A549 (cell line): ENCODE measurements around the gene WIZ. TPM values are rescaled to one million over a fixed set of nuclear protein-coding genes. Genes with fewer than 3 reads are reported as not detected.

ENCODE experiments used
- ATAC-seq, 2 experiments: fragments of 200-7000 bp in 1 of 2; fragments of >200 bp in 1 of 2; cut with Nextera tagmentation in 1 of 2; cut with Tn5 transposase in 1 of 2; 3 replicates each; pipeline versions ENCODE4 v1.8.0 to v1.9.1; 2018 to 2020; ENCODE audit warnings: mild to moderate bottlenecking in 1 of 2, moderate library complexity in 1 of 2
- CTCF ChIA-PET: fragments of 300-600 bp; sonication (Branson Sonifier 250); formaldehyde crosslinking; extraction: SDS; loops from one replicate; lab custom pipeline; 2021; ENCODE audit warnings: antibody characterized with exemption, inconsistent platforms; lab: Yijun Ruan, JAX
- POLR2A ChIA-PET: fragments of 350-600 bp; formaldehyde crosslinking; extraction: SDS; loops from one replicate; lab custom pipeline; 2021; ENCODE audit warnings: antibody characterized with exemption, inconsistent platforms; lab: Yijun Ruan, JAX
- DNase-seq, 2 experiments: peaks; one replicate each; pipeline versions ENCODE4 v3.0.0 to v3.0.0-alpha.2; 2011 to 2016; ENCODE audit warnings: low read depth in 1 of 2, low spot score in 1 of 2
- FAIRE-seq: peaks from 2 replicates; lab custom pipeline; 2011; peaks lifted over from hg19 to GRCh38; lab: Jason Lieb, UNC
- H3K27ac ChIP-seq, 2 experiments: fragments of >200 bp; sonication (Bioruptor Twin); formaldehyde crosslinking; 3 replicates each; pipeline ENCODE4 v1.5.1; 2016 to 2017
- H3K4me1 ChIP-seq: fragments of >200 bp; sonication (Bioruptor Twin); formaldehyde crosslinking; 3 replicates; pipeline ENCODE4 v1.6.1; 2016
- H3K4me2 ChIP-seq: fragments of >200 bp; sonication (Bioruptor Twin); formaldehyde crosslinking; 3 replicates; pipeline ENCODE4 v1.6.1; 2016
- H3K4me3 ChIP-seq: fragments of >200 bp; sonication (Bioruptor Twin); formaldehyde crosslinking; 3 replicates; pipeline ENCODE4 v1.5.1; 2016
- H3K9me3 ChIP-seq: fragments of >200 bp; sonication (Bioruptor Twin); formaldehyde crosslinking; 3 replicates; pipeline ENCODE4 v1.6.1; 2016
- CBX2 ChIP-seq: fragments of 200-600 bp; sonication (generic); IDR thresholded peaks from 2 replicates; pipeline ENCODE4 v1.6.1; 2016; ENCODE audit warnings: low read depth, mild to moderate bottlenecking, borderline replicate concordance
- CEBPB ChIP-seq, 2 experiments: fragments of >200 bp in 1 of 2; sonication (Bioruptor Twin) in 1 of 2; formaldehyde crosslinking in 1 of 2; IDR thresholded peaks; 2 replicates each; pipeline ENCODE4 v1.6.1; 2012 to 2016
- CHD2 ChIP-seq: fragments of 150-350 bp; IDR thresholded peaks from 2 replicates; pipeline ENCODE4 v1.6.1; 2014; ENCODE audit warnings: low read length; ENCODE audit not compliant: partially characterized antibody
- EHMT2 ChIP-seq: fragments of 200-600 bp; sonication (generic); IDR thresholded peaks from 2 replicates; pipeline ENCODE4 v1.6.1; 2016; ENCODE audit warnings: antibody characterized with exemption, low read depth, mild to moderate bottlenecking, moderate library complexity
- ESRRA ChIP-seq: fragments of 150-350 bp; IDR thresholded peaks from 2 replicates; pipeline ENCODE4 v1.6.1; 2014; ENCODE audit warnings: mild to moderate bottlenecking, low read length, borderline replicate concordance
- FOSL2 ChIP-seq, 2 experiments: fragments of 450-650 bp in 1 of 2; fragments of >200 bp in 1 of 2; sonication (Bioruptor Twin) in 1 of 2; formaldehyde crosslinking; IDR thresholded peaks; 2 replicates each; pipeline versions ENCODE4 v1.5.0 to v1.6.1; 2016 to 2020; ENCODE audit warnings: mild to moderate bottlenecking in 1 of 2, moderate library complexity in 1 of 2
- HDAC2 ChIP-seq: fragments of 200-600 bp; sonication (generic); IDR thresholded peaks from 2 replicates; pipeline ENCODE4 v1.6.1; 2016
- HEYL ChIP-seq: fragments of 250-450 bp; sonication (Bioruptor Pico); IDR thresholded peaks from 2 replicates; pipeline ENCODE4 v1.8.0; 2021; ENCODE audit warnings: mild to moderate bottlenecking, moderate library complexity
- HOXB13 ChIP-seq: fragments of 250-450 bp; sonication (Bioruptor Pico); IDR thresholded peaks from 2 replicates; pipeline ENCODE4 v1.5.0; 2020; ENCODE audit warnings: low read depth, mild to moderate bottlenecking, moderate library complexity
- MAFK ChIP-seq: fragments of 450-650 bp; IDR thresholded peaks from 2 replicates; pipeline ENCODE4 v1.6.1; 2014; ENCODE audit not compliant: partially characterized antibody
- NR3C1 ChIP-seq: fragments of >200 bp; sonication (Bioruptor Twin); formaldehyde crosslinking; IDR thresholded peaks from 3 replicates; pipeline ENCODE4 v1.6.1; 2017
- PHF8 ChIP-seq: fragments of 200-600 bp; sonication (generic); IDR thresholded peaks from 2 replicates; pipeline ENCODE4 v1.6.1; 2016; ENCODE audit warnings: low read depth, mild to moderate bottlenecking, antibody characterized with exemption, moderate library complexity, borderline replicate concordance
- RCOR1 ChIP-seq: fragments of 150-350 bp; IDR thresholded peaks from 2 replicates; pipeline ENCODE4 v1.6.1; 2014; ENCODE audit warnings: antibody characterized with exemption, low read length, low read depth
- SMC3 ChIP-seq: fragments of >200 bp; sonication (Bioruptor Twin); formaldehyde crosslinking; IDR thresholded peaks from 3 replicates; pipeline ENCODE4 v1.6.1; 2018; ENCODE audit warnings: inconsistent platforms
- TP53 ChIP-seq: fragments of 250-450 bp; sonication (Bioruptor Pico); IDR thresholded peaks from 2 replicates; pipeline ENCODE4 v1.5.0; 2021; ENCODE audit warnings: mild to moderate bottlenecking, moderate library complexity
- ZC3H11A ChIP-seq: fragments of 450-650 bp; IDR thresholded peaks from 2 replicates; pipeline ENCODE4 v1.6.1; 2014; ENCODE audit warnings: antibody characterized with exemption, mild to moderate bottlenecking
- ZNF302 ChIP-seq: fragments of 250-450 bp; sonication (Bioruptor Pico); IDR thresholded peaks from 2 replicates; pipeline ENCODE4 v1.9.0; 2021; ENCODE audit warnings: inconsistent platforms, mild to moderate bottlenecking, moderate library complexity
- WGBS: methylation state at CpG from one replicate; pipeline ENCODE4 v1.1.6; 2017; ENCODE audit errors: missing lambda C conversion rate; 5-methylcytosine and 5-hydroxymethylcytosine counted together
- polyA plus RNA-seq, 4 experiments: library from polyadenylated mRNA; depleted of rRNA in 3 of 4; stranded (reverse); fragments of >200 nt; fragmentation: RNase III in 1 of 4; extraction: RNeasy Plus Mini Kit Qiagen cat#74134 plus additional on column Dnase treatment in 1 of 4; gene quantifications; 2 replicates in 3 of 4; 3 replicates in 1 of 4; pipeline ENCODE4 v1.2.3, GENCODE V29; 2011 to 2017
- TF ChIP-seq, protein P1 (sequence below): fragments of 450-650 bp; IDR thresholded peaks from 2 replicates; pipeline ENCODE4 v1.6.1; 2014; ENCODE audit warnings: antibody characterized with exemption
- TF ChIP-seq, protein P2 (sequence below): fragments of 200-600 bp; sonication (generic); IDR thresholded peaks from 2 replicates; pipeline ENCODE4 v1.6.1; 2016; ENCODE audit warnings: antibody characterized with exemption, mild to moderate bottlenecking, moderate library complexity
- TF ChIP-seq, protein P3 (sequence below): fragments of 250-450 bp; sonication (Bioruptor Pico); IDR thresholded peaks from 2 replicates; pipeline ENCODE4 v1.5.0; 2021; ENCODE audit warnings: mild to moderate bottlenecking, moderate library complexity, borderline replicate concordance

Gene WIZ
- polyA plus RNA-seq, 2 of the 4 experiments (the other 2 are of a cell fraction): 3.7 to 15.1 TPM

DNA sequence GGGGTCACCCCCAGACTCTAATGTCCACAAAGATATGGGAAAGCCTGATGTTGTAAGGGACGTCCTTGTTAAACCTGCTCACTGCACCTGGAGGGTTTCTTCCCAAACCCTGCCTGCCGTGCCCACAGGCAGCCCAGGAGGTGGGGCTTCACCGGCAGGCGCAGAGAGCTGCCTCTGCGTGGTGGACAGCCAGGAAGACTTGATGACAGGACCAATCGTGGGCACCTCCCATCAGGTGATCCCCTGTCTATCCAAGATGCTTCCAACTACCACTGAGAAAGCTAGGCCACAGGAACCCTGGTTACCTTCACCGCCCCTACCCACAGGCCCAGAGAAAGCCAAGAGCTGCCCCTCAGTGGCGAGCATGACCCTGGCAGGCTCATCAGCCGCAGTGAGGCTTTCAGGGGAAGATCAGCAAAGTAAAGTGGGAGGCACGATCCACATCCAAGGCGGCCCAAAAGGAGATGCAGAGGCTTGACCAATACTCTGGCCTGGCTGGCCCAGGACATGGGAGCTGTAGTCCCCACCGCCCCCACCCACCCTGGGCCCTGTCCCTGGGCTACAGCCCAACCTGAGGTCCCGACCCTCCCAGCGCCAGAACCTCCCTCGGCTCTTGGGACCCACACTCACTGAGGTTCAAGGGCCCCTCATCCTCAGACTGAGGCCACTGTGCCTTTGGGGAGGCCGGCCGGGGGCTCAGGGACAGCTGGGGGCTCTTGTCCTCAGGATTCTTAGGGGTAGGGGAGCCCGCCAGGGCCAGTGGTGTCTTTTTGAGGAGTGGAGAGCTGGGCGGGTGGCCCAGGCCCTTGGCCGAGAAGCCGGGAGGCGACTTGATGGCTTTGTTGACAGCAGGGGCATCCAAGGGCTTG, 20.6 kb downstream of the WIZ start:
- no peak overlapping the region for H3K4me3 ChIP-seq
- WGBS: 79% methylated on average over 4 of the region's 22 CpGs
- no peaks in the 10 kb centered on the region for H3K9me3 ChIP-seq
- H3K27ac ChIP-seq: no peak overlapping the region
- no peak overlapping the region for H3K4me2 ChIP-seq
- ChIA-PET POLR2A (no interaction called here), CTCF (interaction anchor here (1.1 to 1.8 kb wide), 2 partner anchors 10 kb away, joined by 4 to 11 read pairs; partner anchors contain the start of gene AKAP8L)
- TF ChIP-seq HDAC2: no peak
- TF ChIP-seq ZNF302 (CRISPR knock-in tag): no peak
- no peak for TF ChIP-seq RCOR1
- no peak for TF ChIP-seq HEYL
- no peak for TF ChIP-seq CHD2
- TF ChIP-seq ESRRA: no peak
- TF ChIP-seq PHF8: no peak
- TF ChIP-seq NR3C1: no peak
- no peak for TF ChIP-seq FOSL2 (IDR thresholded peaks at IDR 0.05)
- no peak for TF ChIP-seq FOSL2 (CRISPR knock-in tag; IDR thresholded peaks at IDR 0.05)
- TF ChIP-seq, protein P1, sequence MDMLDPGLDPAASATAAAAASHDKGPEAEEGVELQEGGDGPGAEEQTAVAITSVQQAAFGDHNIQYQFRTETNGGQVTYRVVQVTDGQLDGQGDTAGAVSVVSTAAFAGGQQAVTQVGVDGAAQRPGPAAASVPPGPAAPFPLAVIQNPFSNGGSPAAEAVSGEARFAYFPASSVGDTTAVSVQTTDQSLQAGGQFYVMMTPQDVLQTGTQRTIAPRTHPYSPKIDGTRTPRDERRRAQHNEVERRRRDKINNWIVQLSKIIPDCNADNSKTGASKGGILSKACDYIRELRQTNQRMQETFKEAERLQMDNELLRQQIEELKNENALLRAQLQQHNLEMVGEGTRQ: no peak
- no peak for TF ChIP-seq MAFK
- TF ChIP-seq, protein P2, sequence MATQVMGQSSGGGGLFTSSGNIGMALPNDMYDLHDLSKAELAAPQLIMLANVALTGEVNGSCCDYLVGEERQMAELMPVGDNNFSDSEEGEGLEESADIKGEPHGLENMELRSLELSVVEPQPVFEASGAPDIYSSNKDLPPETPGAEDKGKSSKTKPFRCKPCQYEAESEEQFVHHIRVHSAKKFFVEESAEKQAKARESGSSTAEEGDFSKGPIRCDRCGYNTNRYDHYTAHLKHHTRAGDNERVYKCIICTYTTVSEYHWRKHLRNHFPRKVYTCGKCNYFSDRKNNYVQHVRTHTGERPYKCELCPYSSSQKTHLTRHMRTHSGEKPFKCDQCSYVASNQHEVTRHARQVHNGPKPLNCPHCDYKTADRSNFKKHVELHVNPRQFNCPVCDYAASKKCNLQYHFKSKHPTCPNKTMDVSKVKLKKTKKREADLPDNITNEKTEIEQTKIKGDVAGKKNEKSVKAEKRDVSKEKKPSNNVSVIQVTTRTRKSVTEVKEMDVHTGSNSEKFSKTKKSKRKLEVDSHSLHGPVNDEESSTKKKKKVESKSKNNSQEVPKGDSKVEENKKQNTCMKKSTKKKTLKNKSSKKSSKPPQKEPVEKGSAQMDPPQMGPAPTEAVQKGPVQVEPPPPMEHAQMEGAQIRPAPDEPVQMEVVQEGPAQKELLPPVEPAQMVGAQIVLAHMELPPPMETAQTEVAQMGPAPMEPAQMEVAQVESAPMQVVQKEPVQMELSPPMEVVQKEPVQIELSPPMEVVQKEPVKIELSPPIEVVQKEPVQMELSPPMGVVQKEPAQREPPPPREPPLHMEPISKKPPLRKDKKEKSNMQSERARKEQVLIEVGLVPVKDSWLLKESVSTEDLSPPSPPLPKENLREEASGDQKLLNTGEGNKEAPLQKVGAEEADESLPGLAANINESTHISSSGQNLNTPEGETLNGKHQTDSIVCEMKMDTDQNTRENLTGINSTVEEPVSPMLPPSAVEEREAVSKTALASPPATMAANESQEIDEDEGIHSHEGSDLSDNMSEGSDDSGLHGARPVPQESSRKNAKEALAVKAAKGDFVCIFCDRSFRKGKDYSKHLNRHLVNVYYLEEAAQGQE: no peak
- no peak for TF ChIP-seq TP53
- no peak for TF ChIP-seq SMC3
- no peak for TF ChIP-seq EHMT2
- no peak for TF ChIP-seq CEBPB (IDR thresholded peaks at IDR 0.05)
- TF ChIP-seq, protein P3, sequence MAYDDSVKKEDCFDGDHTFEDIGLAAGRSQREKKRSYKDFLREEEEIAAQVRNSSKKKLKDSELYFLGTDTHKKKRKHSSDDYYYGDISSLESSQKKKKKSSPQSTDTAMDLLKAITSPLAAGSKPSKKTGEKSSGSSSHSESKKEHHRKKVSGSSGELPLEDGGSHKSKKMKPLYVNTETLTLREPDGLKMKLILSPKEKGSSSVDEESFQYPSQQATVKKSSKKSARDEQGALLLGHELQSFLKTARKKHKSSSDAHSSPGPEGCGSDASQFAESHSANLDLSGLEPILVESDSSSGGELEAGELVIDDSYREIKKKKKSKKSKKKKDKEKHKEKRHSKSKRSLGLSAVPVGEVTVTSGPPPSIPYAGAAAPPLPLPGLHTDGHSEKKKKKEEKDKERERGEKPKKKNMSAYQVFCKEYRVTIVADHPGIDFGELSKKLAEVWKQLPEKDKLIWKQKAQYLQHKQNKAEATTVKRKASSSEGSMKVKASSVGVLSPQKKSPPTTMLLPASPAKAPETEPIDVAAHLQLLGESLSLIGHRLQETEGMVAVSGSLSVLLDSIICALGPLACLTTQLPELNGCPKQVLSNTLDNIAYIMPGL (CRISPR knock-in tag): no peak
- no peak for TF ChIP-seq ZC3H11A
- no peak for TF ChIP-seq HOXB13
- no peak for TF ChIP-seq CBX2
- FAIRE-seq (no peak), DNase-seq (no peak), ATAC-seq (no peak)
- peaks cover 14% of the 10 kb centered on the region; the same call in 1 of the 3 replicates for H3K4me1 ChIP-seq
